ENCODE measurements around the gene KRT5.
"Not testable (repeated sequence)": the region's sequence is repeated elsewhere in the genome, so short reads cannot be mapped to it uniquely, and the experiment has no call there.

The KRT5 gene

DNA sequence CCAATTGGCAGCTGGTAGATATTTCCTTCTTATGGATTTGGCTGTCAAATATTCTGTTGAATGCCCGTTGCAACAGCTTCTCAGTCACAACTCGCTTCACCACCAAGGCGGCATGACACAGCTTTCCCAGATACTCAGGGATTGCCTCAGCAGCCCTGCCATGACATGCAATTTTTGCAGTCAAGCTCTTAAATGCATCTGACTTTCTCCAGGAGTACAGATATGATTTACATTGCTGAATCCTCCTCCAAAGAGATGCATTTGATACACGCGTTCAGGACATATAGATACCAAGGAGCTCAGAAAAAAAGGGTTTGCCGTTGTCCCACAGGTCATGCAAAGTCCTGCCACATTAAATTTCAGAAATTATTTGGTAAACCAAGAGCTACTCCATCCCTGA, 6.5 kb downstream of the KRT5 start:
- DNase-seq (ENCODE audit: extremely low read depth, low read depth): no peak
- TF ChIP-seq, protein P1, sequence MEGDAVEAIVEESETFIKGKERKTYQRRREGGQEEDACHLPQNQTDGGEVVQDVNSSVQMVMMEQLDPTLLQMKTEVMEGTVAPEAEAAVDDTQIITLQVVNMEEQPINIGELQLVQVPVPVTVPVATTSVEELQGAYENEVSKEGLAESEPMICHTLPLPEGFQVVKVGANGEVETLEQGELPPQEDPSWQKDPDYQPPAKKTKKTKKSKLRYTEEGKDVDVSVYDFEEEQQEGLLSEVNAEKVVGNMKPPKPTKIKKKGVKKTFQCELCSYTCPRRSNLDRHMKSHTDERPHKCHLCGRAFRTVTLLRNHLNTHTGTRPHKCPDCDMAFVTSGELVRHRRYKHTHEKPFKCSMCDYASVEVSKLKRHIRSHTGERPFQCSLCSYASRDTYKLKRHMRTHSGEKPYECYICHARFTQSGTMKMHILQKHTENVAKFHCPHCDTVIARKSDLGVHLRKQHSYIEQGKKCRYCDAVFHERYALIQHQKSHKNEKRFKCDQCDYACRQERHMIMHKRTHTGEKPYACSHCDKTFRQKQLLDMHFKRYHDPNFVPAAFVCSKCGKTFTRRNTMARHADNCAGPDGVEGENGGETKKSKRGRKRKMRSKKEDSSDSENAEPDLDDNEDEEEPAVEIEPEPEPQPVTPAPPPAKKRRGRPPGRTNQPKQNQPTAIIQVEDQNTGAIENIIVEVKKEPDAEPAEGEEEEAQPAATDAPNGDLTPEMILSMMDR (IDR thresholded peaks at IDR 0.05; ENCODE audit: low read depth, low read length): no peak

DNA sequence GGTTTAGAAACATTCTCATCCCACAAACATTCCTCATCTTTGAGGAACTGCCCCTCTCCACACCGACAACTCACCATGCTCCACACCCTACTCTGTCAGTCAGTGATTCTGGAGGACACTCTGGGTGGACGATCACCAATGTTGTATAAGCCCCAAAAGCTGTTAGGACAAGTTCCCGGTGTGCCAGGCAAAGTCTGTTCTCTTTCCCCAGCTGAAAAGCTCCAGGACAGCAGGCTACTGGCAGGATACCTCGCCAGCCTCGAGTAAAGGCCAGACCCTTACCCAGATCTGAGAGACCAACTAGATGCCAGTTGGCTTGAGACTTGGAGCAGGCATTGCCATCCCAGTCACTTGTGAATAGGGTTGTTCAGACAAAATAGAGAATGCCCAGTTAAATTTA, 12.0 kb downstream of the KRT5 start:
- TF ChIP-seq, protein P1 (IDR thresholded peaks at IDR 0.05; ENCODE audit: low read depth, low read length): no peak
- no peak for DNase-seq (ENCODE audit: extremely low read depth, low read depth)

DNA sequence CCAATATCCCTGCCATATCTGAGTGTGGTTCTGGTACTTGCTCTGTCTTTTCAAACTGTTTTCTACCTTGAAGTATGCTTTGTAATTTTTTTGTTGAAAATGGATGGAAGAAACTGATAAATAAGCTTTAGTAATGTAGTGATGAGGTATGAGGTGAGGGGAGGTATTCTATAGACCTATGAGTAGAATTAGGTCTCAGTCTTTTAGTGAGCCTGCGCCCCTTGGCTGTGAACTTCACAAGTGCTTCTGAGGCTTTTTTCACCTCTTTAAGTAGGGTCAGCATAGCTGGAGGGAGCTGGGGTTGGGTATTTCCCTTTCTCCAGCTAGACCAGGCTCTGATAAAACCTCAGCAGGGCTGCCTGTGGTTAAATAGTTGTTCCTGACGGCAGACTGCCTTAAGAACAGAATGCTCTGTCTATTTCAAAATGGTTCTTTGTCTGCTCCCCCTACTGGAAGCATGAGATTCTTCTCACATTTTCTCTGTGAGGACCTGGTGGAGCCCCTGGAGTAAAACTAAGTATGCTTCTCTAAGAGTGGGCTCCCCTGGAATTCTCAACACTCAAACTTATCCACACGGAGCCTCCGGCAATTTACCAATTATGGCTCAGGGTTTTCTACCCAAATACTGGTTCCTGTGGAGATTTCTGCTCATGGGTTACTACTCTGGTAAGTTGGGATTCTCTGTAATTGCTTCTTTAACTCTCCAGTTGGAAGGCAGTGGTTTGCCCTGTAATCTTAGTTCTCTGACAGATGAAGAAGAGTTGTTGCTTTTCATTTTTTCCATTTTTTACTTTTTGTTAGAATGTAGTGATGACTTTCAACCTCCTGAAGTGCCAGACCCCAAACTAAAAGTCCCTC, 13.1 kb downstream of the KRT5 start:
- DNase-seq (ENCODE audit: extremely low read depth, low read depth): peak; percentile 10
- TF ChIP-seq, protein P1 (IDR thresholded peaks at IDR 0.05; ENCODE audit: low read depth, low read length): peak; percentile 63

DNA sequence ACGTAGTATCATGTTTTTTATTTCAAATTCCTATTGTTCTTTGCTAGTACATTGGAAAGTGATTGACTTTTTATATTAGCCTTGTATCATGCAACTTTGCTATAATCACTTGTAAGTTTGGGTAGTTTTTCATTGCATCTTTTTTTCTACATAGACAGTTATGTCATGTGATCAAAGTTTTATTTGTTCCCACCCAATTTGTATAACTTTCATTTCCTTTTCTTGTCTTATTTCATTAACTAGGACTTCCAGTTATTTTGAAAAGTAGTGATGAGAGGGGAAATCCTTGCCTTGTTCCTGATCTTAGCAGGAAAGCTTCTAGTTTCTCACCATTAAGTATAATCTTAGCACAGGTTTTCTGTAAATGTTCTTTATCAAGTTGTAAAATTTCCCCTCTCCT, 17.3 kb downstream of the KRT5 start:
- DNase-seq (ENCODE audit: extremely low read depth, low read depth): no peak
- TF ChIP-seq, protein P1 (IDR thresholded peaks at IDR 0.05; ENCODE audit: low read depth, low read length): no peak

DNA sequence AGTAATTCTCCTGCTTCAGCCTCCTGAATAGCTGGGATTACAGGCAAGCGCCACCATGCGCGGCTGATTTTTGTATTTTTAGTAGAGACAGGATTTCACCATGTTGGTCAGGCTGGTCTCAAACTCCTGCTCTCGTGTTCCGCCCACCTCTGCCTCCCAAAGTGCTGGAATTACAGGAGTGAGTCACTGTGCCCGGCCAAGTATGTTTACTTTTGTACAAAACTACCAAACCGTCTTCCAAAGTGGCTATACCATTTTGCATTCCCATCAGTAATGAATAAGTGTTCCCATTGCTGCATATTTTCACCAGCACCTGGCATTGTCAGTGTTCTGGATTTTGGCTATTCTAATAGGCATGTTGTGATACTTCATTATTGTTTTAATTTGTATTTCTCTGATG, 18.7 kb downstream of the KRT5 start:
- DNase-seq (ENCODE audit: extremely low read depth, low read depth): no peak
- TF ChIP-seq, protein P1 (IDR thresholded peaks at IDR 0.05; ENCODE audit: low read depth, low read length): no peak

DNA sequence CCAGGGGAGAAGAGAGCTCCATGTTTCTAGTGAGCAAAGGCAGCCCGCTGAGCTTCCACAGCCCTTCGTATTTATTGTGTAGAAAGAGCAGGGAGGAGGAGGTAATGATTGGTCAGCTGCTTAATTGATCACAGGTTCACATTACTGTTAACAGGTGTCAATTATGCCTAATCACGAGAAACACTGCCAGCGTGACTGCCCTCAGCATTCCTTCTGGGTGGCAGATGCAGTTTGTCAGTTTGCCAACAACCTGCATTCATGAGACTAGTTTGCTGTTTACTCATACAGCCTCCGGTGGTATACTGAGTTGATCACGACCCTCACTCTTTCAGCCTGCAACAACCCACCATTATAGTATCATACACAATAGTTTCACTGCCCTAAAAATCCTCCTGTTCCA, 19.6 kb downstream of the KRT5 start:
- not testable (repeated sequence) for DNase-seq (ENCODE audit: extremely low read depth, low read depth)

DNA sequence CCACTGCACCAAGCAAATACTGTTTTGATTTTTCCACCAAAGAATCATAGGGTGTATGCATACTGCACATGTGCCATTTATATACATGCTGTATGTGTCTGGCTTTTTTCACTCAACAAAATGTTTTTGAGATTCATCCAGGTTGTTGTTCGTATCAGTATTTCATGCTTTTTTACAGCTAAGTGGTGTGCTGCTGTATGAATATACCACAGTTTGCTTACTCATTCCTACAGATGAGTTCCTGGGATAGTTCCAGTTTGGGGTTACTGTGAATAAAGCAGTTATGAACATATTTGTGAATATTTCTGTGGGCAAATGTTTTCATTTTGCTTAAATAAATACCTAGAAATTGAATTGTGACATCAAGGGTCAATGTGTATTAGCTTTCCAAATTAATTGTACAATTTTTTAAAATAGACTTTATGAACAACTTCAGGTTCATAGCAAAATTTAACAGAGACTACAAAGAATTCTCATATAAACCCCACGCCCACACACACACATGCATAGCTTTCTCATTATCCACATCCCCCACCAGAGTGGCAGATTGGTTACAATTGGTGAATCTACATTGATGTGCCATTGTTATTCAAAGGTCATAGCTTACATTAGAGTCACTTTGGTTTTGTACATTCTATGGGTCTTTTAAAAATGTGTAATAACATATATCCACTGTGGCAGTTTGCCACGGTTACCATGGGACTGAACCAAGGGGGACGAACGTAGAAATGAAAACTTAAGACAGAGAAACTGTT, 20.2 kb downstream of the KRT5 start:
- TF ChIP-seq, protein P1 (IDR thresholded peaks at IDR 0.05; ENCODE audit: low read depth, low read length): no peak
- no peak for DNase-seq (ENCODE audit: extremely low read depth, low read depth)

Measured in AG09319 (cell line).